Progenitor cell of endocrine pancreas (in vitro differentiated cells): Measurements from ENCODE around the gene MPPED1. TPM values are rescaled to one million over a fixed set of nuclear protein-coding genes. Genes with fewer than 3 reads are reported as not detected.
A peak's percentile ranks its signal among the peaks of the same experiment; 100 is the strongest.

Source experiments
- DNase-seq: peaks from one replicate; pipeline ENCODE4 v3.0.0; 2021; ENCODE audit warnings: low spot score; ENCODE audit not compliant: unreplicated experiment
- H3K27ac Mint-ChIP-seq: 2 replicates; pipeline ENCODE4 v1.8.0; 2021; ENCODE audit warnings: mild to moderate bottlenecking, moderate library complexity, mixed read lengths
- H3K27me3 Mint-ChIP-seq: 2 replicates; pipeline ENCODE4 v1.8.0; 2021; ENCODE audit warnings: mixed read lengths
- H3K36me3 Mint-ChIP-seq: 2 replicates; pipeline ENCODE4 v1.8.0; 2022; ENCODE audit warnings: mixed read lengths; ENCODE audit not compliant: insufficient read depth
- H3K4me1 Mint-ChIP-seq: 2 replicates; pipeline ENCODE4 v1.8.0; 2021; ENCODE audit warnings: low read depth, mixed read lengths
- H3K4me3 Mint-ChIP-seq: 2 replicates; pipeline ENCODE4 v1.8.0; 2021; ENCODE audit warnings: low read depth, mild to moderate bottlenecking, moderate library complexity, mixed read lengths
- H3K9me3 Mint-ChIP-seq: 2 replicates; pipeline ENCODE4 v1.8.0; 2021; ENCODE audit warnings: low read depth, mixed read lengths
- CTCF ChIP-seq: fragments of 200-600 bp; sonication (generic); IDR thresholded peaks from one replicate; pipeline ENCODE4 v1.5.0; 2021; ENCODE audit warnings: antibody characterized with exemption, mild to moderate bottlenecking; ENCODE audit not compliant: unreplicated experiment
- total RNA-seq: library from RNA; stranded (reverse); gene quantifications from 2 replicates; pipeline ENCODE4 v1.2.1, GENCODE V29; 2021

MPPED1 gene
- total RNA-seq, 1 donor from 2014 or later = 0.96 TPM

- H3K27me3 Mint-ChIP-seq = peaks cover 25% of the 10 kb centered on the region
- no peak overlapping the region for H3K4me3 Mint-ChIP-seq
- no peak for TF ChIP-seq CTCF
- no peaks in the 10 kb centered on the region for H3K36me3 Mint-ChIP-seq
- H3K4me1 Mint-ChIP-seq = peaks cover 24% of the 10 kb centered on the region
- peaks cover 6% of the 10 kb centered on the region for H3K9me3 Mint-ChIP-seq
- DNase-seq = no peak
- no peak overlapping the region for H3K27ac Mint-ChIP-seq
Observed at GRCh38 chr22:43389227-43389836, 22.5 kb upstream of the MPPED1 start.

GRCh38 chr22:43390166-43390565 is 21.6 kb upstream of the MPPED1 start:
- H3K9me3 Mint-ChIP-seq = peaks cover 6% of the 10 kb centered on the region

DNA sequence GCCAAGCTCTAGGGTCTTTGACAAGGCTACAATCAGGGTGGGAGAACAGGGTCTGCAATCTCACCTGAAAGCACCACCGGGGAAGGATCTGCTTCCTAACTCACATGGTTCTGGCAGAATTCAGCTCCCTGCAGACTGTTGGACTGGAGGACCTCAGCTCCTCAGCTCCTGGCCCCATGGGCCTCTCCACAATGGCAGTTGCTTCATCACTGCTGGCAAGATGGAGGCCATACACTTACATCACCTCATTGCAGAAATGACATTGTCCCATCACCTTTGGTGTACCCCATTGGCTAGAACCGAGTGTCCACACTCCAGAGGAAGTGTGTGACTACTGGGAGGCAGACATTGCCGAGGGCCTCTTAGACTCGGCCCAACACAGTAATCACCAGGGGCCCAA is 20.9 kb upstream of the MPPED1 start:
- Mint-ChIP-seq H3K27ac (no peak overlapping the region), H3K36me3 (no peaks in the 10 kb centered on the region), H3K4me3 (no peak overlapping the region), H3K4me1 (peaks cover 24% of the 10 kb centered on the region), H3K27me3 (peaks cover 16% of the 10 kb centered on the region), H3K9me3 (peaks cover 6% of the 10 kb centered on the region)
- no peak for DNase-seq
- TF ChIP-seq CTCF = no peak

More at GRCh38 chr22:43390166-43390565, 21.6 kb upstream of the MPPED1 start:
- H3K4me3 Mint-ChIP-seq = no peak overlapping the region
- peaks cover 21% of the 10 kb centered on the region for H3K27me3 Mint-ChIP-seq
- peaks cover 24% of the 10 kb centered on the region for H3K4me1 Mint-ChIP-seq
- no peak overlapping the region for H3K27ac Mint-ChIP-seq
- H3K36me3 Mint-ChIP-seq = no peaks in the 10 kb centered on the region
- DNase-seq = no peak
- TF ChIP-seq CTCF = no peak

DNA sequence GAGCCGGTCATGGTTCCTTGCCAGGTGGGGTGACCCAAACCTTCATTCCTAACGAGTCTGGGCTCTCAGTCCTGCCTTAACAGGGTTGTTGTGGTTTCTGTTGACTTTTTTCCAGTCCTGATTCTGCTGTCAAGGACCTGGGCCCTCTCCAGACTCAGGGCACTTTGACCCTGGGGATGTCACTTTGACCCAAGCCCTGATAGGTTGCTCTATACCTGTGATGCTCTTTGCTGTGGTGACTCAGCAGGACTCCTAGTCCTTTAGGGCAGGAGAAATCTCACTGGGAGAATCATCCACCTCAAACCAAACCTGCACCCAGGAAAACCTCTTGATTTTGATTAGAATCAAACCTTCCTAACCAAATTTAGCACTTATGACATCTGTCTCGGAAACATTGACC is 20.5 kb upstream of the MPPED1 start:
- Mint-ChIP-seq H3K36me3 (no peaks in the 10 kb centered on the region), H3K27ac (no peak overlapping the region), H3K9me3 (peaks cover 6% of the 10 kb centered on the region), H3K4me3 (no peak overlapping the region), H3K4me1 (peaks cover 25% of the 10 kb centered on the region), H3K27me3 (peaks cover 13% of the 10 kb centered on the region)
- no peak for TF ChIP-seq CTCF
- no peak for DNase-seq

DNA sequence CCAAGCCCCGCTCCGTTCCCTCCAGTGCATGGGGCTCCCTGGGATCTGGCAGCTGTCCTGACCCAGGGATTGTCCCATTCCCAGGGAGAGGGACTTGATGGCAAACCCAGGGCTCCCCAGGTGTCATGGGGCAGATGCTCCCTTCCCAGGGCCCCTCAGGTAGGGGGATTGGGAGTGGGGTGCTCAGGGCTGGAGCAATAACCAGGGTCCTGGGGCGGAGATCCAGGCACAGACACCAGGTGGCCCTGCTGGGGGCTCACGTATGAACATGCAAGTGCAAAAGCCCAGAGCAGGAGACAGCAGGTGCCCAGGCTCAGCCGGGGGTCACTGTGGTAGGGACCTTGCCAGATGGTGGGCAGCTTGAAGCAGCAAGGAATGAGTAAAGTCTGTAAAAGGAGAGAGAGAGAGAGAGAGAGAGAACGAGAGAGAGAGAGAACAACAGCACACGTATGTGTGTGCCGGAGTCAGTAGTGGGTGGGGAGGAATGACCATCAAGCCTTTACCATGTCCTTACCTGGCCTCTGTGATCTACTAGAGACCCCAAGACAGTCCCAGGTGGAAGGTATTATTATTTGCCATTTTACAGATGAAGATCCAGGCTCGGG is 19.3 kb upstream of the MPPED1 start:
- TF ChIP-seq CTCF = no peak
- Mint-ChIP-seq H3K4me3 (peak overlapping the region; percentile 38), H3K27me3 (peaks cover 7% of the 10 kb centered on the region), H3K27ac (peak overlapping the region; percentile 97), H3K4me1 (peaks cover 35% of the 10 kb centered on the region), H3K36me3 (no peaks in the 10 kb centered on the region), H3K9me3 (peaks cover 6% of the 10 kb centered on the region)
- DNase-seq = no peak
